SK-N-SH (cell line): ENCODE measurements around the gene CCDC138. TPM values are rescaled to one million over a fixed set of nuclear protein-coding genes. Genes with fewer than 3 reads are reported as not detected.

Source experiments
- CTCF ChIA-PET: fragments of 300-600, 350-600 bp; formaldehyde crosslinking; extraction: SDS; loops from one replicate; lab custom pipeline; 2021; lab: Yijun Ruan, JAX
- POLR2A ChIA-PET: fragments of 350-600 bp; sonication (Branson Sonifier 250); formaldehyde crosslinking; extraction: SDS; loops from one replicate; lab custom pipeline; 2020; ENCODE audit warnings: antibody characterized with exemption, inconsistent platforms; lab: Yijun Ruan, JAX
- DNase-seq: peaks from one replicate; pipeline ENCODE4 v3.0.0; 2012
- H2AFZ ChIP-seq: fragments of 200-600 bp; sonication (generic); 2 replicates; pipeline ENCODE4 v1.8.1; 2016; ENCODE audit warnings: antibody characterized with exemption, mild to moderate bottlenecking, low read depth
- H3F3A ChIP-seq: fragments of 200-600 bp; sonication (generic); replicated peaks from 2 replicates; pipeline ENCODE3; 2016; ENCODE audit warnings: antibody characterized with exemption, mild to moderate bottlenecking; ENCODE audit not compliant: insufficient read depth
- H3K27ac ChIP-seq, 2 experiments: fragments of 200-500 bp in 1 of 2; fragments of 200-600 bp in 1 of 2; sonication (Bioruptor generic) in 1 of 2; sonication (generic), shearing (Covaris generic) in 1 of 2; 2 replicates each; pipeline versions ENCODE4 v1.5.1 to v1.6.1; 2014 to 2016; ENCODE audit warnings: low read depth in 2 of 2, inconsistent platforms in 1 of 2, low read length in 1 of 2, mild to moderate bottlenecking in 1 of 2, mixed read lengths in 1 of 2
- H3K27me3 ChIP-seq: fragments of 200-600 bp; sonication (generic), shearing (Covaris generic); 2 replicates; pipeline ENCODE4 v1.6.1; 2016; ENCODE audit warnings: mixed run types; ENCODE audit not compliant: insufficient read depth
- H3K36me3 ChIP-seq, 2 experiments: fragments of 200-500 bp in 1 of 2; fragments of 200-600 bp in 1 of 2; sonication (Bioruptor generic) in 1 of 2; sonication (generic) in 1 of 2; replicated peaks in 1 of 2; 2 replicates each; pipeline versions ENCODE3 to v1.5.1; 2014 to 2016; ENCODE audit warnings: low read length in 1 of 2, mild to moderate bottlenecking in 1 of 2; ENCODE audit not compliant: insufficient read depth in 2 of 2, control insufficient read depth in 1 of 2
- H3K4me1 ChIP-seq, 2 experiments: fragments of 200-500 bp in 1 of 2; fragments of 200-600 bp in 1 of 2; sonication (Bioruptor generic) in 1 of 2; sonication (generic), shearing (Covaris generic) in 1 of 2; 2 replicates each; pipeline versions ENCODE4 v1.5.1 to v1.6.1; 2014 to 2016; ENCODE audit warnings: low read depth in 1 of 2, low read length in 1 of 2, mixed run types in 1 of 2; ENCODE audit not compliant: insufficient read depth in 2 of 2, control insufficient read depth in 1 of 2
- H3K4me2 ChIP-seq: fragments of 200-600 bp; sonication (generic), shearing (Covaris generic); 2 replicates; pipeline ENCODE4 v1.6.1; 2017; ENCODE audit warnings: mixed run types
- H3K4me3 ChIP-seq, 2 experiments: fragments of 200-500 bp in 1 of 2; fragments of 200-600 bp in 1 of 2; sonication (Bioruptor generic) in 1 of 2; sonication (generic), shearing (Covaris generic) in 1 of 2; 2 replicates each; pipeline versions ENCODE4 v1.5.1 to v1.8.1; 2014 to 2016; ENCODE audit warnings: low read depth in 2 of 2, inconsistent platforms in 1 of 2, low read length in 1 of 2, mild to moderate bottlenecking in 1 of 2, mixed read lengths in 1 of 2, moderate library complexity in 1 of 2
- H3K79me2 ChIP-seq: fragments of 200-600 bp; sonication (generic); 2 replicates; pipeline ENCODE4 v1.8.1; 2017; ENCODE audit warnings: mild to moderate bottlenecking; ENCODE audit not compliant: insufficient read depth
- H3K9ac ChIP-seq: fragments of 200-600 bp; sonication (generic); 2 replicates; pipeline ENCODE4 v1.6.1; 2017; ENCODE audit warnings: mixed run types
- H3K9me2 ChIP-seq: fragments of 200-600 bp; sonication (generic); 2 replicates; pipeline ENCODE4 v1.6.1; 2017; ENCODE audit warnings: mixed run types
- H3K9me3 ChIP-seq: fragments of 200-600 bp; sonication (generic); 2 replicates; pipeline ENCODE4 v1.6.1; 2017; ENCODE audit warnings: mixed run types, mild to moderate bottlenecking, moderate library complexity
- H4K20me1 ChIP-seq: fragments of 200-600 bp; sonication (generic); 2 replicates; pipeline ENCODE4 v1.6.1; 2017; ENCODE audit warnings: mild to moderate bottlenecking, mixed run types; ENCODE audit not compliant: insufficient read depth
- EP300 ChIP-seq, 2 experiments: IDR thresholded peaks; 2 replicates each; pipeline versions ENCODE4 v1.4.0 to v1.6.1; 2012; ENCODE audit warnings: borderline replicate concordance in 1 of 2, low read depth in 1 of 2, low read length in 1 of 2
- EZH2phosphoT487 ChIP-seq: fragments of 200-600 bp; sonication (generic); IDR thresholded peaks from 2 replicates; pipeline ENCODE4 v1.6.1; 2017; ENCODE audit warnings: low read depth, mixed run types, mild to moderate bottlenecking, antibody characterized with exemption, moderate library complexity, borderline replicate concordance
- FOSL2 ChIP-seq: IDR thresholded peaks from 2 replicates; pipeline ENCODE4 v1.4.0; 2012; ENCODE audit warnings: low read depth, mild to moderate bottlenecking, moderate library complexity, borderline replicate concordance
- FOXJ3 ChIP-seq: sonication (generic); formaldehyde crosslinking; IDR thresholded peaks from 2 replicates; pipeline ENCODE4 v1.5.1; 2020; ENCODE audit warnings: mild to moderate bottlenecking, missing genetic modification reagents
- FOXM1 ChIP-seq: IDR thresholded peaks from 2 replicates; pipeline ENCODE4 v1.4.0; 2012; ENCODE audit warnings: low read depth, mild to moderate bottlenecking
- GABPA ChIP-seq: IDR thresholded peaks from 2 replicates; pipeline ENCODE4 v1.4.0; 2012; ENCODE audit warnings: low read depth, mild to moderate bottlenecking
- JUND ChIP-seq: IDR thresholded peaks from 2 replicates; pipeline ENCODE4 v1.4.0; 2012
- MXI1 ChIP-seq: IDR thresholded peaks from 2 replicates; pipeline ENCODE4 v1.6.1; 2012; ENCODE audit warnings: mild to moderate bottlenecking, low read depth, low read length, improper control_type of control experiment
- NRF1 ChIP-seq: IDR thresholded peaks from 2 replicates; pipeline ENCODE4 v1.6.1; 2012; ENCODE audit warnings: low read depth, mild to moderate bottlenecking, low read length
- POLR2AphosphoS5 ChIP-seq: IDR thresholded peaks from 2 replicates; pipeline ENCODE4 v1.6.1; 2012; ENCODE audit warnings: low read depth, low read length
- RAD21 ChIP-seq: IDR thresholded peaks from 2 replicates; pipeline ENCODE4 v1.6.1; 2012; ENCODE audit warnings: mild to moderate bottlenecking, low read length
- RCOR1 ChIP-seq: fragments of 150-350 bp; IDR thresholded peaks from 2 replicates; pipeline ENCODE4 v1.6.1; 2017; ENCODE audit warnings: antibody characterized with exemption, low read length
- RFX5 ChIP-seq: IDR thresholded peaks from 2 replicates; pipeline ENCODE4 v1.6.1; 2012; ENCODE audit warnings: mild to moderate bottlenecking, improper control_type of control experiment, low read length
- RXRA ChIP-seq: IDR thresholded peaks from 2 replicates; pipeline ENCODE4 v1.4.0; 2012; ENCODE audit warnings: low read depth, mild to moderate bottlenecking, borderline replicate concordance
- SMC3 ChIP-seq: IDR thresholded peaks from 2 replicates; pipeline ENCODE4 v1.6.1; 2012; ENCODE audit warnings: low read depth, low read length, improper control_type of control experiment
- TCF12 ChIP-seq: IDR thresholded peaks from 2 replicates; pipeline ENCODE4 v1.4.0; 2012
- TEAD4 ChIP-seq: IDR thresholded peaks from 2 replicates; pipeline ENCODE4 v1.4.0; 2012; ENCODE audit warnings: mild to moderate bottlenecking, borderline replicate concordance; ENCODE audit not compliant: insufficient read depth
- WGBS: methylation state at CpG from one replicate; pipeline ENCODE4 v1.1.6; 2017; ENCODE audit warnings: low lambda C conversion rate; 5-methylcytosine and 5-hydroxymethylcytosine counted together
- polyA plus RNA-seq, 3 experiments: library from polyadenylated mRNA; depleted of rRNA; stranded (reverse); fragments of >200 nt; gene quantifications; 2 replicates each; pipeline ENCODE4 v1.2.3, GENCODE V29; 2012
- TF ChIP-seq, protein P1 (sequence below): fragments of 200-600 bp; sonication (generic); IDR thresholded peaks from 2 replicates; pipeline ENCODE4 v1.6.1; 2017; ENCODE audit warnings: antibody characterized with exemption, mild to moderate bottlenecking, moderate library complexity
- TF ChIP-seq, protein P2 (sequence below): IDR thresholded peaks from 2 replicates; pipeline ENCODE4 v1.4.0; 2012; ENCODE audit warnings: low read depth
- TF ChIP-seq, protein P3 (sequence below): fragments of 150-350 bp; IDR thresholded peaks from 2 replicates; pipeline ENCODE4 v1.6.1; 2016; ENCODE audit warnings: mild to moderate bottlenecking, low read depth, low read length
- TF ChIP-seq, protein P4 (sequence below): fragments of 150-350 bp; IDR thresholded peaks from 2 replicates; pipeline ENCODE4 v1.6.1; 2017; ENCODE audit warnings: antibody characterized with exemption, low read length, low read depth, borderline replicate concordance

CCDC138 gene
- polyA plus RNA-seq, 1 of the 3 experiments (the other 2 are of a cell fraction): 1.2 TPM

DNA sequence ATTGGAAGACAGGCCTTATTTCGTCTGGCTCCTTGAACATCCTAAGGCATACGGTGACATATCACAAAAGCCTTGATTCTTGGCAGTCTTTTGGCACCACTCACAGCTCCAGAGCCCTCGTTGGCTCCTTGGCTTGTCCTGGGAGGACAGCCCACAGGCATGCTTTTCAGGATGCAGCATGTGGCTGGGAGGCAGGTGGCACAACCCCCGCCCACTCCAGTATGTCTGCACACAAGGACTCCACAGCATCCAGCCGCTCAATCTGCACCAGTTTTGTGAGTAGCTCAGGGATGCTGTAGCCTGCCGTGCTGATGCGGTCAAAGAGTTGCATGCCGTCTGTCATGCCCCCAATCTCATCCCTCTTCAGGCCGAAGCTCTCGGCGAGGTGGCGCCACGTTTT is 110.2 kb downstream of the CCDC138 start:
- no peaks in the 10 kb centered on the region for H3K9me2 ChIP-seq
- no peaks in the 10 kb centered on the region for H3F3A ChIP-seq
- TF ChIP-seq MXI1 (no peak), EZH2phosphoT487 (no peak), FOXJ3 (CRISPR knock-in tag) (no peak), POLR2AphosphoS5 (no peak), FOXM1 (no peak), EP300 (IDR thresholded peaks at IDR 0.05; ENCODE audit: borderline replicate concordance in 1 of 2, low read depth in 1 of 2, low read length in 1 of 2) (no peak), RFX5 (no peak), FOSL2 (no peak), RAD21 (no peak)
- TF ChIP-seq, protein P1, sequence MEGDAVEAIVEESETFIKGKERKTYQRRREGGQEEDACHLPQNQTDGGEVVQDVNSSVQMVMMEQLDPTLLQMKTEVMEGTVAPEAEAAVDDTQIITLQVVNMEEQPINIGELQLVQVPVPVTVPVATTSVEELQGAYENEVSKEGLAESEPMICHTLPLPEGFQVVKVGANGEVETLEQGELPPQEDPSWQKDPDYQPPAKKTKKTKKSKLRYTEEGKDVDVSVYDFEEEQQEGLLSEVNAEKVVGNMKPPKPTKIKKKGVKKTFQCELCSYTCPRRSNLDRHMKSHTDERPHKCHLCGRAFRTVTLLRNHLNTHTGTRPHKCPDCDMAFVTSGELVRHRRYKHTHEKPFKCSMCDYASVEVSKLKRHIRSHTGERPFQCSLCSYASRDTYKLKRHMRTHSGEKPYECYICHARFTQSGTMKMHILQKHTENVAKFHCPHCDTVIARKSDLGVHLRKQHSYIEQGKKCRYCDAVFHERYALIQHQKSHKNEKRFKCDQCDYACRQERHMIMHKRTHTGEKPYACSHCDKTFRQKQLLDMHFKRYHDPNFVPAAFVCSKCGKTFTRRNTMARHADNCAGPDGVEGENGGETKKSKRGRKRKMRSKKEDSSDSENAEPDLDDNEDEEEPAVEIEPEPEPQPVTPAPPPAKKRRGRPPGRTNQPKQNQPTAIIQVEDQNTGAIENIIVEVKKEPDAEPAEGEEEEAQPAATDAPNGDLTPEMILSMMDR: no peak
- no peak overlapping the region for H3K9ac ChIP-seq
- POLR2A ChIA-PET: no interaction called here
- no peak for DNase-seq
- CTCF ChIA-PET: no interaction called here
- H4K20me1 ChIP-seq: no peaks in the 10 kb centered on the region
- no peaks in the 10 kb centered on the region for H3K36me3 ChIP-seq
- H3K9me3 ChIP-seq: no peaks in the 10 kb centered on the region
- no peaks in the 10 kb centered on the region for H3K79me2 ChIP-seq
- WGBS: 83% methylated on average over 10 of the region's 13 CpGs
- no peak overlapping the region for H3K4me2 ChIP-seq
- H2AFZ ChIP-seq: no peak overlapping the region
- no peak overlapping the region for H3K27ac ChIP-seq
- H3K27me3 ChIP-seq: no peaks in the 10 kb centered on the region
- no peaks in the 10 kb centered on the region for H3K4me1 ChIP-seq
- H3K4me3 ChIP-seq: no peak overlapping the region

DNA sequence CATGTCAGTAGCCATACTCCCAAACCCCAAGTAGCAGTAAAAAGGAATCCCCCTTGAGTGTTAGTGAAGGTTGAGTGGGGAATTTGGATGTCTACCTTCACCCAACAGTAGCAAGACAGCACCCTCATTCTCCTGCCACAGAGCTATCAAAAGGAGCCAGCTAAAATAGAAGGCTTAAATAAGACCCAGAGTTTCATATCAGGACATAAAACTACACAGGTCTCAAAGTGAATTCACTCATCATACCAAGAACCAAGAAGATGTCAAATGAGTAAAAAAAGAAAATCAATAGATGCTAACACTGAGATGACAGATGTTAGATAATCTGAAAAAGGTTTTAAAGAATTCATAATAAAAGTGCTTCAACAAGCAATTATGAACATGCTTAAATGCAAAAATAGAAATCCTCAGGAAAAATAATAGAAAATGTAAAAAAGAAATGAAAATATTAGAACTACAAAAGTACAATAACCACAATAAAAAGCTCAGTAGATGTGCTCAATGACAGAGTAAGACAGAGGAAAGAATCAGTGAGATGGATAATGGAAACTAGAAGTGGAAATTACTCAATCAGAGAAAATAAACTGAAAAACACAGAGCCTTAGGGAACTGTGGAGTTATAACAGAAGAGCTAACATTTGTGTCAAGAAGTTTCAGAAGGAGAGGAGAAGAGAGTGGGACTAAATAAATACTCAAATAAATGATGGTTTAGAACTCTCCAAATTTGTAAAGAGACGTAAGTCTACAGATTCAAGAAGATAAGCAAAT is 111.9 kb downstream of the CCDC138 start:
- no peaks in the 10 kb centered on the region for H3K27me3 ChIP-seq
- no peaks in the 10 kb centered on the region for H3F3A ChIP-seq
- no peak overlapping the region for H3K4me2 ChIP-seq
- H2AFZ ChIP-seq: no peak overlapping the region
- TF ChIP-seq RCOR1 (no peak), JUND (no peak), TCF12 (no peak), SMC3 (no peak), GABPA (no peak), RXRA (no peak), NRF1 (no peak), TEAD4 (no peak)
- TF ChIP-seq, protein P2, sequence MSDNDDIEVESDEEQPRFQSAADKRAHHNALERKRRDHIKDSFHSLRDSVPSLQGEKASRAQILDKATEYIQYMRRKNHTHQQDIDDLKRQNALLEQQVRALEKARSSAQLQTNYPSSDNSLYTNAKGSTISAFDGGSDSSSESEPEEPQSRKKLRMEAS: no peak
- TF ChIP-seq, protein P3, sequence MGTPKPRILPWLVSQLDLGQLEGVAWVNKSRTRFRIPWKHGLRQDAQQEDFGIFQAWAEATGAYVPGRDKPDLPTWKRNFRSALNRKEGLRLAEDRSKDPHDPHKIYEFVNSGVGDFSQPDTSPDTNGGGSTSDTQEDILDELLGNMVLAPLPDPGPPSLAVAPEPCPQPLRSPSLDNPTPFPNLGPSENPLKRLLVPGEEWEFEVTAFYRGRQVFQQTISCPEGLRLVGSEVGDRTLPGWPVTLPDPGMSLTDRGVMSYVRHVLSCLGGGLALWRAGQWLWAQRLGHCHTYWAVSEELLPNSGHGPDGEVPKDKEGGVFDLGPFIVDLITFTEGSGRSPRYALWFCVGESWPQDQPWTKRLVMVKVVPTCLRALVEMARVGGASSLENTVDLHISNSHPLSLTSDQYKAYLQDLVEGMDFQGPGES: no peak
- TF ChIP-seq, protein P4, sequence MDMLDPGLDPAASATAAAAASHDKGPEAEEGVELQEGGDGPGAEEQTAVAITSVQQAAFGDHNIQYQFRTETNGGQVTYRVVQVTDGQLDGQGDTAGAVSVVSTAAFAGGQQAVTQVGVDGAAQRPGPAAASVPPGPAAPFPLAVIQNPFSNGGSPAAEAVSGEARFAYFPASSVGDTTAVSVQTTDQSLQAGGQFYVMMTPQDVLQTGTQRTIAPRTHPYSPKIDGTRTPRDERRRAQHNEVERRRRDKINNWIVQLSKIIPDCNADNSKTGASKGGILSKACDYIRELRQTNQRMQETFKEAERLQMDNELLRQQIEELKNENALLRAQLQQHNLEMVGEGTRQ: no peak
- H3K36me3 ChIP-seq: no peaks in the 10 kb centered on the region
- no peak overlapping the region for H3K27ac ChIP-seq
- no peak overlapping the region for H3K4me3 ChIP-seq
- H3K9me2 ChIP-seq: no peaks in the 10 kb centered on the region
- H3K9ac ChIP-seq: no peak overlapping the region
- no peak for DNase-seq
- H3K9me3 ChIP-seq: no peaks in the 10 kb centered on the region
- H3K79me2 ChIP-seq: no peaks in the 10 kb centered on the region
- POLR2A ChIA-PET: no interaction called here
- H3K4me1 ChIP-seq: no peaks in the 10 kb centered on the region
- 92% methylated on average over 1 of the region's 1 CpG for WGBS
- no peaks in the 10 kb centered on the region for H4K20me1 ChIP-seq
- CTCF ChIA-PET: no interaction called here
